Effector memory CD8-positive, alpha-beta T cell (primary cell): ENCODE results near the gene MRPS6.

Experiments
- ATAC-seq: fragments of 150-1000 bp; cut with Tn5 transposase; replicated peaks from 2 replicates; pipeline ENCODE4 v1.10.0; 2021; ENCODE audit warnings: mild to moderate bottlenecking, moderate library complexity
- DNase-seq, 3 experiments: peaks; one replicate each; pipeline ENCODE4 v3.0.0; 2021
- H3K27ac Mint-ChIP-seq, 2 donors: one replicate each; pipeline ENCODE4 v1.8.0; 2022; ENCODE audit warnings: mild to moderate bottlenecking in 2 of 2, mixed read lengths in 2 of 2, moderate library complexity in 2 of 2
- H3K27me3 Mint-ChIP-seq, 2 donors: one replicate each; pipeline ENCODE4 v1.8.0; 2022; ENCODE audit warnings: mixed read lengths in 2 of 2
- H3K36me3 Mint-ChIP-seq: one replicate; pipeline ENCODE4 v1.8.0; 2022; ENCODE audit warnings: mild to moderate bottlenecking, moderate library complexity, mixed read lengths; ENCODE audit not compliant: insufficient read depth
- H3K4me1 Mint-ChIP-seq, 2 donors: one replicate each; pipeline ENCODE4 v1.8.0; 2022; ENCODE audit warnings: low read depth in 2 of 2, mixed read lengths in 2 of 2
- H3K4me3 Mint-ChIP-seq, 2 donors: one replicate each; pipeline ENCODE4 v1.8.0; 2022; ENCODE audit warnings: mild to moderate bottlenecking in 2 of 2, mixed read lengths in 2 of 2, moderate library complexity in 2 of 2
- H3K9me3 Mint-ChIP-seq, 2 donors: one replicate each; pipeline ENCODE4 v1.8.0; 2022; ENCODE audit warnings: mixed read lengths in 2 of 2

MRPS6 gene

DNA sequence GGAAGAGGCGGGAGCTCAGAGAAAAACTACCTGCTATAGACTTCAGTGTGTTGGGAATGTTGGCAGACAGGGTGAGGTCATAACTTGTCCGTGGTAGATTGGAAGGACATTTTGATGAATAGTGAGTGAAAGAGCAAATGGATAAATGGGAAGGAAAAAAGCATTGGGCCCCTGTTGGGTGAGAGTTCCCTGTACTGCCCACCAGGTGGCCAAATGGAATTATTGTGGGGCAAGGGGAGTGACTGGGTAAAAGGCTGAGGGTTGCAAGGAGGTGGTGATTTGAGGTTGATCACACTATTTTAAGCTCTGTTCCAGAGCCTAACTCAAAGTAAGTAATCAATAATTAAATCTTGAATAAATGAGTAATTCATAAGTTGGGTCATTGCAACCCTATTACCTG, 60.4 kb downstream of the MRPS6 start:
- ATAC-seq (no peak), DNase-seq (no peak)
- Mint-ChIP-seq H3K4me1 (peaks cover 35 to 55% of the 10 kb centered on the region in 2 donors), H3K36me3 (peaks cover 3% of the 10 kb centered on the region), H3K27ac (peak overlapping the region in 1 of 2 donors; percentile 82), H3K9me3 (peaks cover 0 to 1% of the 10 kb centered on the region in 2 donors), H3K4me3 (no peak overlapping the region), H3K27me3 (no peaks in the 10 kb centered on the region)

DNA sequence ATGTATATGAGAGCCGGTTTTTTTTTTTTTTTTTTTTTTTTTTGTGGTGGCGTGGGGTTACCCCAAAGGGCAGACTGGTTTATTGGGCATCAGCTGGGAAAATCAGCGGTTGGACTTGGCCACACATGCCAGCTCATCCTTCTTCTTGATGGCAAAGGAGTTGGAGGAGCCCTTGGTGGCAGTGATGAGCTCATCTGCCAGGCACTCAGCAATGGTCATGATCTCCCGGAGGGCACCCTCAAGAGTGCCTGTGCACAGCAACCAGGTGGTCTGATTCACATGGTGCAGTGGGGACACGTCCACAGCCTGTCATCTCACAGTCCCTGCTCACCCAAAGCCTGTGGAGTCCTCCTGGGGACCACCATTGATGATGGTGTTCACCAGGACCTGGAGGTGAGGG, 62.0 kb downstream of the MRPS6 start:
- peaks cover 30 to 47% of the 10 kb centered on the region in 2 donors for H3K4me1 Mint-ChIP-seq
- ATAC-seq, result no peak
- H3K4me3 Mint-ChIP-seq, result no peak overlapping the region
- H3K9me3 Mint-ChIP-seq, result peaks cover 0 to 1% of the 10 kb centered on the region in 2 donors
- H3K36me3 Mint-ChIP-seq, result no peaks in the 10 kb centered on the region
- no peaks in the 10 kb centered on the region for H3K27me3 Mint-ChIP-seq
- no peak overlapping the region for H3K27ac Mint-ChIP-seq
- no peak for DNase-seq

DNA sequence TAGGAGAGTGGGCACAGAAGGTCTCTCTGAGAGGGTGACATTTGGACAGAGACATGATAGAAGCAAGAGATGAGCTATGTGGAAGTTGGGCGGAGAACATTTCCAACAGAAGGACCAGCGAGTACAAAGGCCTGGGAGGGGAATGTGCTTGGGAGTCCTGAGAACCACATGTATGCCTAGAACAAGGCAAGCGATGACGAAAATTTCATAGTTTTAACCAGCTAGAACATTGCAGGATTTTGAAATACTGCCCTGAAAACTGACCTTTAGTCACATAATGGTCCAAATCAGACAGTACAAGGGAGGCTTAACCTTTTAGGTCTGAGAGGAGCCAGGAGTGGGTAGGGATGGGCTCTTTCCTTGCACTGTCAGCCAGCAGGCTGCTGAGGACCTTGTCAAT, 68.0 kb downstream of the MRPS6 start:
- peaks cover 3% of the 10 kb centered on the region for H3K36me3 Mint-ChIP-seq
- no peak overlapping the region for H3K27ac Mint-ChIP-seq
- H3K27me3 Mint-ChIP-seq, result no peaks in the 10 kb centered on the region
- H3K4me1 Mint-ChIP-seq, result peaks cover 16 to 22% of the 10 kb centered on the region in 2 donors
- H3K4me3 Mint-ChIP-seq, result no peak overlapping the region
- no peak for ATAC-seq
- peaks cover 0 to 1% of the 10 kb centered on the region in 2 donors for H3K9me3 Mint-ChIP-seq
- DNase-seq, result no peak

DNA sequence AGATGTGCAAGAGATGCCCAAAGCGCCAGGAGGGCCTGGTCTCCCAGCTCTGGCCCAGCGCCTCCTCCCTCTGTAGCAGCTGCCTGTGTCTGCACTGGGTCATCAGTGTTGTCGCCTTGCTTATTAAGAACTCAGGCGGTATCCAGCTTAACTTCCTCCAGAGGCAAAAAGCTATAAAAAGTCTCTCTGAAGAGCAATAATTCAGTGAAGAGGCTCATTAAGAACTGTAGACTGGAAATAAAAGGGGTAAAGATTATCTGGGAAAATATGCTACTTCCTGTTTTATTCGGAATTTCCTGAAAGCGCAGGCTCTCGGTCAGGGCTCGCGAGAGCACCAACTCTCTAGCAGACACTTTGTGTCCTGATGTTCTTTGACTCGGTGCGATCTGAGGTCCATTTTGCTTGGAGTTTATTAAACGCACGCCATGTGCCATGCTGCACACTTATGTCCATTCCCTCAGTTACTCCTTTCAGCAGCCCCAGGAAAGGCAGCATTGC, 70.4 kb downstream of the MRPS6 start:
- Mint-ChIP-seq H3K4me1 (peaks cover 17 to 18% of the 10 kb centered on the region in 2 donors), H3K4me3 (no peak overlapping the region), H3K27ac (peak overlapping the region in 1 of 2 donors; percentile 69), H3K27me3 (no peaks in the 10 kb centered on the region), H3K36me3 (peaks cover 3% of the 10 kb centered on the region), H3K9me3 (no peaks in the 10 kb centered on the region)
- DNase-seq (no peak), ATAC-seq (no peak)

DNA sequence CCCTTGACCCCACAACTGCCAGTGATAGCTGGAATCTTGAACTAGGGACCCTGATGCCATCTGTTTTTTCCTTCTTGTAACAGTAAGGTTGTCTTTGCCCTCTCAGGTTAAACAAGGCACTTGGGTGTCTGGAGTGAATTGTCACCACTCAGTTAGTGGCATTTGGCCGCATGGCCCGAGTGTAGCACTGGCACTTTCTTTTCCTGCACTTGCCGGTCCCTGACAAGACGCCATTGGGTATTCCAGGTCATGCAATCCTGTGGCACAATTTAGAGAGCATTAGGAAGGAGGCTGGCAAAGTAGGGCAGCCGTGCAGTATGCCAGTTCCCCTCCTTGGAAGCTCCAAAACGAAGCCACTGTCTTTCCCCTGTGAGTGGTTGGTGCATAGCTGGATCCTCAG, 70.8 kb downstream of the MRPS6 start:
- Mint-ChIP-seq H3K36me3 (peaks cover 3% of the 10 kb centered on the region), H3K4me1 (peaks cover 17 to 18% of the 10 kb centered on the region in 2 donors), H3K9me3 (no peaks in the 10 kb centered on the region), H3K4me3 (no peak overlapping the region), H3K27me3 (no peaks in the 10 kb centered on the region), H3K27ac (no peak overlapping the region)
- DNase-seq (no peak), ATAC-seq (no peak)

DNA sequence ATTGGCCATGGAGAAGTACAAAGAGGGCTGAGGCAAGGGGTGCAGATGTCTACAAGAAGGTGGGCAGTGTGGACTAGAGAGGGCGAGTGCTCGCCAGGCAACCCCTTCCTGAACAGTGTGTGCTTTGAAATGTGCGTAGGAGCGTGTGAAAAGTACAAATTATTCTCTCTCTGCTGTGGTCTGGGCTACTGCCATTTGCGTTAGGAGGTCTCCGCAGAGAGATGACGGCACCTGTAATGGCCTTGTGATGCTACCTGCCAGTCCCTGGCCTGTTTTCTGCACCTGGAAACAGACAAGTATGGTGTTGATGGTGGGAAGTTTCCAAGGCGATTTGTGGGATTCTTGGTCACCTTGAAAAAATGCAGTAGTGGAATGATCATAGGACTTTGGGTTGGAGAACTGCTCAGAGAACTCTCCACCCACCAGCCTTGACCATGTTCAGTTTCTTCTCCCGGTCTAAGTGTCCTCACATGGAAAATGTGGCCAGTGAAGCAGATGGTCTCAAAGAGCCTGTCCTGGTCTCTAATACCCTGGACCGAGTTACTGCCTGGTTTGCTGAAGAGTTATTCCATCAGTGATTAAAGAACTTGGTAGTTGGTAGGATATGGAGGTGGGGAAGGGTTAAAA, 74.5 kb downstream of the MRPS6 start:
- ATAC-seq (no peak), DNase-seq (no peak)
- H3K9me3 Mint-ChIP-seq, result peaks cover 0 to 1% of the 10 kb centered on the region in 2 donors
- H3K27me3 Mint-ChIP-seq, result no peaks in the 10 kb centered on the region
- H3K4me3 Mint-ChIP-seq, result no peak overlapping the region
- H3K27ac Mint-ChIP-seq, result peak overlapping the region in 1 of 2 donors; percentile 25
- H3K36me3 Mint-ChIP-seq, result no peaks in the 10 kb centered on the region
- H3K4me1 Mint-ChIP-seq, result peaks cover 7 to 10% of the 10 kb centered on the region in 2 donors

DNA sequence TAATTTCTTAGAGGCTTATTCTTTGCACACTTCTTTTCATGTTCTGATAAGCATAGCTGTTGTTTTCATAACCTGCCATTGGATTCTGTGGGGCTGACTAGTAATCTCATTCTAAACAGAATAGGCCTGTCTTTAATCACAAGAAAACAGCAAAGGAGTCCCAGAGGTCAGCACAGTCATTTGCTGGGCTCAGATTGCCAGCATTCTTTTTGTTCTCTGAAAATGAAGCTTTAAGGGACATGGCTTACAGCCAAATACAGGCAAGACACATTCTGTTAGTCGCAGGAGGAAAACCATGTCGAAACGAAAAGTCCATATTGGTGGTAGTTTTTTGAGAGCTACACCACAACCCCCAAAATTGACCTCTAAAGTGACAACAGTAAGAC, 75.0 kb downstream of the MRPS6 start:
- peaks cover 0 to 6% of the 10 kb centered on the region in 2 donors for H3K9me3 Mint-ChIP-seq
- H3K4me1 Mint-ChIP-seq, result peaks cover 11 to 14% of the 10 kb centered on the region in 2 donors
- H3K27ac Mint-ChIP-seq, result no peak overlapping the region
- H3K36me3 Mint-ChIP-seq, result no peaks in the 10 kb centered on the region
- no peak overlapping the region for H3K4me3 Mint-ChIP-seq
- H3K27me3 Mint-ChIP-seq, result no peaks in the 10 kb centered on the region
- no peak for DNase-seq
- no peak for ATAC-seq

DNA sequence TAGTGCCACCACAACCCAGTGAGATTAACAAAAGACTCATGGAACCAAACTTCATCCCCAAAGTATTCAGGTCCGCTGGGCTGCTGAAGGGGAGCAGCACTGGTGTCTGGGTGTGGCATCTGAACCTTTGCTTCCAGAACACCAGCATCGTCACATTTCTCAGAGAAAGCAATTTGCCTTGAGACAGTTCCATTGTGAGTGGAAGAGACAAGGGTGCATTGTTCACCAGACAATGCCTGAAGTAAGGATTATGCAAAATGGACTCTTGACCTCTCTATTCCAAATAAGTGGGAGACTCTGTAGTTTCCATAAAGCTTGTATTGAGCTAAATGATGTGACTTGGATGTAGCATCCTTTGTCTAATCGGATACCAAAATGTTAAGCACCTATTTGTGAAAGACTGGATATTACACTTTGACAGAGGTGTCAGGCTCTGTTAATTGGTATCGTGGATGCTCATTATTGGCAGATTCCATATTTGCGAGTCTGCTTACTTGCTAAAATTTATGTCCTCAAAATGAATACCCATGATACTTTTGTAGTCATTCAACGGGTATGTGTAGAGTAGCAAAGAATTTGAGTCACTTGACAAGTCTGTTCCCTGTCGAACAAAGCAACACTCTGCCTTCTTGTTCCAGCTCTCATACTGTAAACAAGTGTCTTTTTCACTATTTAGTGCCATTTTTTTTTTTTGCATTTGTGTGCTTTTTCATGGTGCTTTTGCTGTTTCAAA, 75.6 kb downstream of the MRPS6 start:
- Mint-ChIP-seq H3K27me3 (no peaks in the 10 kb centered on the region), H3K27ac (no peak overlapping the region), H3K4me3 (no peak overlapping the region), H3K9me3 (peaks cover 0 to 7% of the 10 kb centered on the region in 2 donors), H3K4me1 (peaks cover 11 to 14% of the 10 kb centered on the region in 2 donors), H3K36me3 (no peaks in the 10 kb centered on the region)
- DNase-seq (no peak), ATAC-seq (no peak)

DNA sequence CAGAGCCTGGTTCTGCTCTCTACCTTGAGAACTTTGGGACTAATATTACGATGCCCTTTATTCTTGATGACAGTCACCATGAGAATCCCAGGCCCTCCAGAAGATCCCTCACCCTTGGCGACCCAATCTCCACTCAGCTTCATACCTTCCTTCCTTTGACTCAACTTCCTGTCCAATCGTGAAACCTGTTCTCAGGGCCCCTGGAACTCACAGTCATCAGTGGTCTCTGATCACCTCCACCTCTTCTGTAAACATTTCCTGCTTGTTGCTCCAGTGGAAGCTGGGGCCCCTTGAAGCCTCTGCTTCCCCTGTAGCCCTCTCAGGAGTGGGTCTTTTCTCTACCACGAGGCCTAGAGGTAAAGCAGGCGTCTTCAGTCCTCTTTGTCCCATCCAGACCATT, 79.1 kb downstream of the MRPS6 start:
- H3K9me3 Mint-ChIP-seq, result peaks cover 0 to 7% of the 10 kb centered on the region in 2 donors
- ATAC-seq (no peak), DNase-seq (no peak)
- H3K4me3 Mint-ChIP-seq, result no peak overlapping the region
- no peaks in the 10 kb centered on the region for H3K36me3 Mint-ChIP-seq
- peak overlapping the region in 1 of 2 donors; percentile 67 for H3K27ac Mint-ChIP-seq
- no peaks in the 10 kb centered on the region for H3K27me3 Mint-ChIP-seq
- peaks cover 15 to 21% of the 10 kb centered on the region in 2 donors for H3K4me1 Mint-ChIP-seq

DNA sequence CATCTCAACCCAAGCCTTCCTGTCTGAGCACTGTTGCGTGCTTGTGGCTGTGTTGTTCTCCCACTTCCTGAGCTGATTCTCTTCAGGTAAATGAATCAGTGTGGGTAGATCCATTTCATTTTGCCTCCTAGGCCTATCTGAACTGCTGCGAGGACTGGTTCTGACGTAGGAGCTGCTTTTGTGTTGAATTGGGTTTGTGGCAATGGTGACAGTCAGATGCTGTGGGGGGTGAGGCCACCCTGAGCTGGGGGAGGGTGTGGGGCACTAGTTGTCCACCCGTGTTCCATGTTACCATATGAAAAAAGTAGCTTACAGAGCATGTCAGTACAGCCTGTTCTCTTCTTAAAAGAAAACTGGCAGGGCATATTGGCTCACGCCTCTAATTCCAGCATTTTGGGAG, 81.5 kb downstream of the MRPS6 start:
- H3K4me3 Mint-ChIP-seq, result no peak overlapping the region
- ATAC-seq (no peak), DNase-seq (no peak)

DNA sequence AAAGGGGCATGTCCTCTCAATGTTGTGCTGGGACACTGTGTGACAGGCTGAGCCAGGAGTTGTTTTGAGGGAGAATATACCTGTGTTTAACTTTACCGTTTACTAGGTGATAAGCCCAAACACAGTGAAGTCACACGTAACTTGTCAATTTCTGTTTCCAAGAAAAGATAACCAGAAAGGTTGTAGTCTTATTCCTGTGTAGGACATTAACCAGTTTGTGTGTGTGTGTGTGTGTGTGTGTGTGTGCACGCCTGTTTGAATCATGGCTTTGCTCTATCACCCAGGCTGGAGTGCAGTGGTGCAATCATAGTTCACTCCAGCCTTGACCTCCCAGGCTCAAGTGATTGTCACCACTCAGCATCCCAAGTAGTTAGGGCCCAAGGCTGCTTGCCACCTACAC, 83.6 kb downstream of the MRPS6 start:
- Mint-ChIP-seq H3K4me3 (no peak overlapping the region), H3K36me3 (no peaks in the 10 kb centered on the region), H3K27ac (no peak overlapping the region)

More for the DNA sequence above, 81.5 kb downstream of the MRPS6 start:
- no peak overlapping the region for H3K27ac Mint-ChIP-seq
- H3K27me3 Mint-ChIP-seq, result no peaks in the 10 kb centered on the region
- peaks cover 14 to 21% of the 10 kb centered on the region in 2 donors for H3K4me1 Mint-ChIP-seq
- peaks cover 1 to 14% of the 10 kb centered on the region in 2 donors for H3K9me3 Mint-ChIP-seq
- H3K36me3 Mint-ChIP-seq, result no peaks in the 10 kb centered on the region

DNA sequence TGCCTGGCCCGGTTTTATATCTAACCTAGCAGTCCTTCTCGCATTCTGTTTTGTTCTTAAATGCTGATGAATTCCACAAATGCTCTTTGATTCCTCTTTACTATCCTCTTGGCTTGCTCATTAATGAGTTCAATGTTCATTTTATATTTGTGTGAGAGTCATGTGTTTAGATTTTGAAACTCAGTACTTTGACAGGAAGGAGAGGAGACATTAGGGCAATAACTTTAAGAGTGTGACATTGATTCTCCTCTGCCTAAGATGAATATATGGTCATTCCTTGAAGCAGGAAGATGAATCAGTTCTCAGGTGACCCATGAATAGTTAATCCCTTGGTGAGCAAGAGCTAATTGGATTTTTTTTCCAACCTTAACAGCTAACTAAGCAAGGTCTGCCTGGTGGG, 84.1 kb downstream of the MRPS6 start:
- DNase-seq (no peak), ATAC-seq (no peak)
- no peak overlapping the region for H3K4me3 Mint-ChIP-seq
- no peaks in the 10 kb centered on the region for H3K36me3 Mint-ChIP-seq
- H3K4me1 Mint-ChIP-seq, result peaks cover 11 to 18% of the 10 kb centered on the region in 2 donors
- peaks cover 6 to 29% of the 10 kb centered on the region in 2 donors for H3K9me3 Mint-ChIP-seq
- H3K27me3 Mint-ChIP-seq, result no peaks in the 10 kb centered on the region
- peak overlapping the region in 1 of 2 donors; percentile 56 for H3K27ac Mint-ChIP-seq

More for the DNA sequence above, 83.6 kb downstream of the MRPS6 start:
- peaks cover 6 to 24% of the 10 kb centered on the region in 2 donors for H3K9me3 Mint-ChIP-seq
- H3K27me3 Mint-ChIP-seq, result no peaks in the 10 kb centered on the region
- ATAC-seq (no peak), DNase-seq (no peak)
- peaks cover 14 to 21% of the 10 kb centered on the region in 2 donors for H3K4me1 Mint-ChIP-seq

DNA sequence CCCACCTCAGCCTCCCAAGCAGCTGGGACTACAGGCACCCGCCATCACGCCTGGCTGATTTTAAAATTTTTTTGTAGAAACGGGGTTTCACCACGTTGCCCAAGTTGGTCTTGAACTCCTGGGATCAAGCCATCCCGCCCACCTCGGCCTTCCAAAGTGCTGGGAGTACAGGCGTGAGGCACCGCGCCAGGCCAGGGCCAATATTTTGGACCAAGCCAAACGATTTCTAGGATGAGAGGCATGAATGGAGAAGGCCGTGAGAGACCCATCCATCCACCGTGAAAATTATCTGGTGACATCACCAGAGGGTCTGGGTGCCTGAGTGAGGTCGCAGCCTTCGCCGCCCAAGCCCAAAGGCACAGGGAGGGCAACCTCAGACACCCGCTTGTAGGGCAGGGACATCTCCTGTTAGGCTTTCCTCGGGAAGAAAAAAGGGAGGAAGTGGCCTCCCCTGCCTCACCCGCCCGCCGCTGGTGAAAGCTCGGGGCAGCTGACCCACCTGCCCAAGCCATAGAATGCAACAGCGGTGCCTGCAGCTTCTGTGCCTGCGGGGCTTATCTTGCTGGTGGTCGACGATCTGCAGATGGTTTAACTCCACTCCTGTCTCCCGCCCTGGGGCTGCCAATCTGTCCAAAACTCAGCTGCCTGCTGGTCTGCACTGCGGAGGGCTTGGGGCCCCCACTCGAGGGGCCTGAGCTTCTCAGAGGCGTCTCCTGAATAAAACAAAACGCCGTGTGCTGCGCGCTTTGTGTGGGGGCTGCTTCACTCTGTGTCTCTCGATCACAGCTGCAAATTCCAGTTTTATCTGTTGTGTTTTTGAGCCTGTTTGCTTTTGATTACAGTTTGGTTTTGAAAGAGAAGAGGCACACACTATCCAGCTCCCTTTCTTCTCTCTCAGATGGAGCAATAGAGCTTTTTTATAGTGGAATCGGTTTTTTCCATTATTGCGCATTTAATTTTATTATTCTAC, 85.8 kb downstream of the MRPS6 start:
- Mint-ChIP-seq H3K27ac (peak overlapping the region in 1 of 2 donors; percentile 56), H3K36me3 (no peaks in the 10 kb centered on the region), H3K4me1 (peaks cover 3 to 10% of the 10 kb centered on the region in 2 donors), H3K9me3 (peaks cover 6 to 22% of the 10 kb centered on the region in 2 donors), H3K27me3 (no peaks in the 10 kb centered on the region), H3K4me3 (no peak overlapping the region)
- no peak for ATAC-seq
- no peak for DNase-seq
